BE2C (cell line): ENCODE data around the gene TIMM8B.

Source experiments
- DNase-seq: peaks from one replicate; pipeline ENCODE4 v3.0.0-alpha.2; 2020
- H3K27me3 ChIP-seq: fragments of 250-450 bp; sonication (Bioruptor Pico); 2 replicates; pipeline ENCODE4 v1.5.1; 2020; ENCODE audit warnings: mild to moderate bottlenecking
- H3K36me3 ChIP-seq: fragments of 250-450 bp; sonication (Bioruptor Pico); 2 replicates; pipeline ENCODE4 v1.5.1; 2020; ENCODE audit warnings: mild to moderate bottlenecking
- H3K4me1 ChIP-seq: fragments of 250-450 bp; sonication (Bioruptor Pico); 2 replicates; pipeline ENCODE4 v1.5.1; 2020
- H3K4me3 ChIP-seq: 2 replicates; pipeline ENCODE4 v1.5.1; 2011; ENCODE audit warnings: low read depth, low read length
- H3K9me3 ChIP-seq: fragments of 250-450 bp; sonication (Bioruptor Pico); 2 replicates; pipeline ENCODE4 v1.5.1; 2020
- CTCF ChIP-seq: IDR thresholded peaks from 2 replicates; pipeline ENCODE4 v1.5.1; 2012; ENCODE audit warnings: mild to moderate bottlenecking, low read depth, low read length

TIMM8B gene

GRCh38 chr11:112044961-112045360 is 41.6 kb downstream of the TIMM8B start:
- Histone ChIP-seq H3K4me1 (no peaks in the 10 kb centered on the region), H3K36me3 (peaks cover 91% of the 10 kb centered on the region), H3K9me3 (no peaks in the 10 kb centered on the region), H3K4me3 (no peak overlapping the region), H3K27me3 (no peaks in the 10 kb centered on the region; the same call in 1 of the 2 replicates)
- no peak for TF ChIP-seq CTCF
- DNase-seq = no peak

- no peak for TF ChIP-seq CTCF
- no peak for DNase-seq
- Histone ChIP-seq H3K27me3 (no peaks in the 10 kb centered on the region; the same call in 1 of the 2 replicates), H3K9me3 (no peaks in the 10 kb centered on the region), H3K36me3 (peaks cover 89% of the 10 kb centered on the region), H3K4me3 (no peak overlapping the region), H3K4me1 (no peaks in the 10 kb centered on the region)
These were observed 43.6 kb downstream of the TIMM8B start for GRCh38 chr11:112042961-112043304.

GRCh38 chr11:112042161-112042960 is 44.2 kb downstream of the TIMM8B start:
- H3K4me3 ChIP-seq = no peak overlapping the region
- no peak for TF ChIP-seq CTCF
- no peak for DNase-seq
- peaks cover 89% of the 10 kb centered on the region for H3K36me3 ChIP-seq
- no peaks in the 10 kb centered on the region for H3K9me3 ChIP-seq
- no peaks in the 10 kb centered on the region for H3K4me1 ChIP-seq
- no peaks in the 10 kb centered on the region; the same call in 1 of the 2 replicates for H3K27me3 ChIP-seq

GRCh38 chr11:112037527-112037926 is 49.0 kb downstream of the TIMM8B start:
- H3K27me3 ChIP-seq = no peaks in the 10 kb centered on the region; the same call in 1 of the 2 replicates
- no peaks in the 10 kb centered on the region for H3K9me3 ChIP-seq
- H3K4me1 ChIP-seq = no peaks in the 10 kb centered on the region
- no peak overlapping the region for H3K4me3 ChIP-seq
- TF ChIP-seq CTCF = no peak
- no peak for DNase-seq
- H3K36me3 ChIP-seq = peaks cover 72% of the 10 kb centered on the region
